ENCODE measurements around the gene PRMT1.

Gene PRMT1

GRCh38 chr19:49730166-49730565, 53.1 kb downstream of the PRMT1 start:
- H3K4me3 ChIP-seq (replicated peaks; ENCODE audit: low read depth, low read length) = no peak overlapping the region
- DNase-seq (ENCODE audit: low read depth) = no peak
- TF ChIP-seq CTCF (IDR thresholded peaks at IDR 0.05; ENCODE audit: low read length, missing control alignments) = no peak

Measured in fibroblast of pulmonary artery (primary cell).